ENCODE measurements around the gene GBF1.

DNA sequence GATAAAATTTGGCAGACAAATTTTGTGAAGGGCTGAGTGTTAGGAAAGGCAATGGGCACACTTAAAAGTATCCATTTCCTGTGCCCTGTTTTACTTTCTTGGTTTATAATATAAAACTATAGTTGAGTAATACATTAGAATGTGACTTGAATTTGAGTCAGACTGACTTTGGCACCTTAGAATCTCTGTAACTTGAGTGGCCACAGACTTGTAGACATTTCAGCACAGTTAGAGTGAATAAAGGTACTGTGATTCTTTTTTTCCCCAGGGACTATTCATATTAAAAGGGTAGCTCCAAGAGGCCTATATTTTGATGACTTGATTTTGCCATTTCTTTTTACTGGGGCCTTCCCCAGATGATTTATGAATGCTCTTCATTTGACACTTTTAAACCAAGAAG, 22.4 kb downstream of the GBF1 start:
- TF ChIP-seq EGR1 (IDR thresholded peaks at IDR 0.05; ENCODE audit: borderline replicate concordance in 1 of 2, low read depth in 2 of 2, low read length in 2 of 2), result no peak
- TF ChIP-seq, protein P1, sequence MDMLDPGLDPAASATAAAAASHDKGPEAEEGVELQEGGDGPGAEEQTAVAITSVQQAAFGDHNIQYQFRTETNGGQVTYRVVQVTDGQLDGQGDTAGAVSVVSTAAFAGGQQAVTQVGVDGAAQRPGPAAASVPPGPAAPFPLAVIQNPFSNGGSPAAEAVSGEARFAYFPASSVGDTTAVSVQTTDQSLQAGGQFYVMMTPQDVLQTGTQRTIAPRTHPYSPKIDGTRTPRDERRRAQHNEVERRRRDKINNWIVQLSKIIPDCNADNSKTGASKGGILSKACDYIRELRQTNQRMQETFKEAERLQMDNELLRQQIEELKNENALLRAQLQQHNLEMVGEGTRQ (IDR thresholded peaks at IDR 0.05; ENCODE audit: borderline replicate concordance, low read depth, low read length), result no peak
- no peak for TF ChIP-seq NR2F1 (conservative IDR thresholded peaks at IDR 0.05)
- no peak for TF ChIP-seq KDM1A (IDR thresholded peaks at IDR 0.05; ENCODE audit: borderline replicate concordance)
- TF ChIP-seq, protein P2, sequence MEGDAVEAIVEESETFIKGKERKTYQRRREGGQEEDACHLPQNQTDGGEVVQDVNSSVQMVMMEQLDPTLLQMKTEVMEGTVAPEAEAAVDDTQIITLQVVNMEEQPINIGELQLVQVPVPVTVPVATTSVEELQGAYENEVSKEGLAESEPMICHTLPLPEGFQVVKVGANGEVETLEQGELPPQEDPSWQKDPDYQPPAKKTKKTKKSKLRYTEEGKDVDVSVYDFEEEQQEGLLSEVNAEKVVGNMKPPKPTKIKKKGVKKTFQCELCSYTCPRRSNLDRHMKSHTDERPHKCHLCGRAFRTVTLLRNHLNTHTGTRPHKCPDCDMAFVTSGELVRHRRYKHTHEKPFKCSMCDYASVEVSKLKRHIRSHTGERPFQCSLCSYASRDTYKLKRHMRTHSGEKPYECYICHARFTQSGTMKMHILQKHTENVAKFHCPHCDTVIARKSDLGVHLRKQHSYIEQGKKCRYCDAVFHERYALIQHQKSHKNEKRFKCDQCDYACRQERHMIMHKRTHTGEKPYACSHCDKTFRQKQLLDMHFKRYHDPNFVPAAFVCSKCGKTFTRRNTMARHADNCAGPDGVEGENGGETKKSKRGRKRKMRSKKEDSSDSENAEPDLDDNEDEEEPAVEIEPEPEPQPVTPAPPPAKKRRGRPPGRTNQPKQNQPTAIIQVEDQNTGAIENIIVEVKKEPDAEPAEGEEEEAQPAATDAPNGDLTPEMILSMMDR (IDR thresholded peaks at IDR 0.05 in 2 of 3, conservative IDR thresholded peaks at IDR 0.05 in 1 of 3; ENCODE audit: control insufficient read depth in 2 of 3, extremely low read depth in 1 of 3, insufficient read depth in 1 of 3, low read depth in 3 of 3, low read length in 3 of 3), result no peak
- TF ChIP-seq RAD21 (IDR thresholded peaks at IDR 0.05; ENCODE audit: insufficient read depth, low read depth, low read length), result no peak
- TF ChIP-seq, protein P3, sequence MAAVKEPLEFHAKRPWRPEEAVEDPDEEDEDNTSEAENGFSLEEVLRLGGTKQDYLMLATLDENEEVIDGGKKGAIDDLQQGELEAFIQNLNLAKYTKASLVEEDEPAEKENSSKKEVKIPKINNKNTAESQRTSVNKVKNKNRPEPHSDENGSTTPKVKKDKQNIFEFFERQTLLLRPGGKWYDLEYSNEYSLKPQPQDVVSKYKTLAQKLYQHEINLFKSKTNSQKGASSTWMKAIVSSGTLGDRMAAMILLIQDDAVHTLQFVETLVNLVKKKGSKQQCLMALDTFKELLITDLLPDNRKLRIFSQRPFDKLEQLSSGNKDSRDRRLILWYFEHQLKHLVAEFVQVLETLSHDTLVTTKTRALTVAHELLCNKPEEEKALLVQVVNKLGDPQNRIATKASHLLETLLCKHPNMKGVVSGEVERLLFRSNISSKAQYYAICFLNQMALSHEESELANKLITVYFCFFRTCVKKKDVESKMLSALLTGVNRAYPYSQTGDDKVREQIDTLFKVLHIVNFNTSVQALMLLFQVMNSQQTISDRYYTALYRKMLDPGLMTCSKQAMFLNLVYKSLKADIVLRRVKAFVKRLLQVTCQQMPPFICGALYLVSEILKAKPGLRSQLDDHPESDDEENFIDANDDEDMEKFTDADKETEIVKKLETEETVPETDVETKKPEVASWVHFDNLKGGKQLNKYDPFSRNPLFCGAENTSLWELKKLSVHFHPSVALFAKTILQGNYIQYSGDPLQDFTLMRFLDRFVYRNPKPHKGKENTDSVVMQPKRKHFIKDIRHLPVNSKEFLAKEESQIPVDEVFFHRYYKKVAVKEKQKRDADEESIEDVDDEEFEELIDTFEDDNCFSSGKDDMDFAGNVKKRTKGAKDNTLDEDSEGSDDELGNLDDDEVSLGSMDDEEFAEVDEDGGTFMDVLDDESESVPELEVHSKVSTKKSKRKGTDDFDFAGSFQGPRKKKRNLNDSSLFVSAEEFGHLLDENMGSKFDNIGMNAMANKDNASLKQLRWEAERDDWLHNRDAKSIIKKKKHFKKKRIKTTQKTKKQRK (IDR thresholded peaks at IDR 0.05; ENCODE audit: low read depth, low read length), result no peak
- no peak for TF ChIP-seq PML (IDR thresholded peaks at IDR 0.05; ENCODE audit: low read length)
- TF ChIP-seq SIX5 (IDR thresholded peaks at IDR 0.05; ENCODE audit: low read depth, low read length, severe bottlenecking), result no peak
- no peak for TF ChIP-seq MTA3 (IDR thresholded peaks at IDR 0.05; ENCODE audit: borderline replicate concordance, low read length)
- TF ChIP-seq TCF12 (IDR thresholded peaks at IDR 0.05; ENCODE audit: low read depth, low read length), result no peak
- TF ChIP-seq SIN3A (IDR thresholded peaks at IDR 0.05; ENCODE audit: low read depth, low read length), result no peak
- TF ChIP-seq TARDBP (IDR thresholded peaks at IDR 0.05; ENCODE audit: borderline replicate concordance), result no peak
- no peak for TF ChIP-seq ZZZ3 (IDR thresholded peaks at IDR 0.05; ENCODE audit: control insufficient read depth, insufficient read length, low read depth)

All from GM12878 (cell line).